Activated CD4-positive, alpha-beta T cell treated with anti-CD3 and anti-CD28 coated beads, Interleukin-2, amount 10 ng/mL, durations not matched to agents 7 days and 5 days (primary cell): Measurements from ENCODE around the gene EXOC6B. TPM values are rescaled to one million over a fixed set of nuclear protein-coding genes. Genes with fewer than 3 reads are reported as not detected.

Experiments
- CTCF ChIA-PET: fragments of 350-600 bp; sonication (Branson Sonifier 250); formaldehyde crosslinking; loops from one replicate; lab custom pipeline; 2021; ENCODE audit warnings: antibody characterized with exemption; lab: Charles Lee
- POLR2A ChIA-PET: fragments of 350-600 bp; sonication (Branson Sonifier 250); formaldehyde crosslinking; loops from one replicate; lab custom pipeline; 2021; ENCODE audit warnings: antibody characterized with exemption; lab: Charles Lee
- DNase-seq: peaks from one replicate; pipeline ENCODE4 v3.0.0-alpha.2; 2020
- H3K27ac Mint-ChIP-seq: one replicate; pipeline ENCODE4 v1.8.0; 2021; ENCODE audit warnings: mild to moderate bottlenecking, moderate library complexity, mixed read lengths
- H3K27me3 Mint-ChIP-seq: one replicate; pipeline ENCODE4 v1.8.0; 2021; ENCODE audit warnings: mixed read lengths
- H3K36me3 Mint-ChIP-seq: one replicate; pipeline ENCODE4 v1.8.0; 2021; ENCODE audit warnings: low read depth, mixed read lengths
- H3K4me1 Mint-ChIP-seq: one replicate; pipeline ENCODE4 v1.8.0; 2021; ENCODE audit warnings: mixed read lengths
- H3K4me3 Mint-ChIP-seq: one replicate; pipeline ENCODE4 v1.8.0; 2021; ENCODE audit warnings: mild to moderate bottlenecking, moderate library complexity, mixed read lengths
- H3K9me3 Mint-ChIP-seq: one replicate; pipeline ENCODE4 v1.8.0; 2021; ENCODE audit warnings: mixed read lengths
- total RNA-seq, 2 experiments: library from RNA; stranded (reverse); gene quantifications; one replicate each; pipeline ENCODE4 v1.2.3, GENCODE V29; 2021

EXOC6B gene
- total RNA-seq, 2 experiments from 2014 or later: 14.8 to 16.4 TPM

- Mint-ChIP-seq H3K36me3 (no peaks in the 10 kb centered on the region), H3K27me3 (no peaks in the 10 kb centered on the region), H3K4me1 (no peaks in the 10 kb centered on the region), H3K4me3 (no peak overlapping the region), H3K9me3 (no peaks in the 10 kb centered on the region), H3K27ac (no peak overlapping the region)
- ChIA-PET CTCF (no interaction called here), POLR2A (no interaction called here)
- no peak for DNase-seq
These were observed 82.4 kb downstream of the EXOC6B start for GRCh38 chr2:72743481-72743880.

GRCh38 chr2:72738096-72738495 is 87.7 kb downstream of the EXOC6B start:
- ChIA-PET POLR2A (no interaction called here), CTCF (no interaction called here)
- no peaks in the 10 kb centered on the region for H3K36me3 Mint-ChIP-seq
- no peaks in the 10 kb centered on the region for H3K9me3 Mint-ChIP-seq
- DNase-seq: no peak
- H3K27me3 Mint-ChIP-seq: no peaks in the 10 kb centered on the region
- H3K4me3 Mint-ChIP-seq: no peak overlapping the region
- H3K27ac Mint-ChIP-seq: no peak overlapping the region
- no peaks in the 10 kb centered on the region for H3K4me1 Mint-ChIP-seq

GRCh38 chr2:72734432-72734831 is 91.4 kb downstream of the EXOC6B start:
- ChIA-PET POLR2A (no interaction called here), CTCF (no interaction called here)
- H3K4me1 Mint-ChIP-seq: no peaks in the 10 kb centered on the region
- H3K9me3 Mint-ChIP-seq: no peaks in the 10 kb centered on the region
- no peaks in the 10 kb centered on the region for H3K36me3 Mint-ChIP-seq
- H3K27me3 Mint-ChIP-seq: no peaks in the 10 kb centered on the region
- H3K4me3 Mint-ChIP-seq: no peak overlapping the region
- H3K27ac Mint-ChIP-seq: no peak overlapping the region
- no peak for DNase-seq

- no peak overlapping the region for H3K4me3 Mint-ChIP-seq
- H3K9me3 Mint-ChIP-seq: no peaks in the 10 kb centered on the region
- H3K36me3 Mint-ChIP-seq: no peaks in the 10 kb centered on the region
- ChIA-PET POLR2A (no interaction called here), CTCF (no interaction called here)
- DNase-seq: no peak
- no peaks in the 10 kb centered on the region for H3K4me1 Mint-ChIP-seq
- no peaks in the 10 kb centered on the region for H3K27me3 Mint-ChIP-seq
- no peak overlapping the region for H3K27ac Mint-ChIP-seq
These were observed 94.7 kb downstream of the EXOC6B start for GRCh38 chr2:72731116-72731515.

- Mint-ChIP-seq H3K27me3 (no peaks in the 10 kb centered on the region), H3K36me3 (no peaks in the 10 kb centered on the region), H3K9me3 (no peaks in the 10 kb centered on the region), H3K4me1 (no peaks in the 10 kb centered on the region), H3K27ac (no peak overlapping the region), H3K4me3 (no peak overlapping the region)
- DNase-seq: no peak
- ChIA-PET CTCF (no interaction called here), POLR2A (no interaction called here)
These were observed 98.5 kb downstream of the EXOC6B start for GRCh38 chr2:72727356-72727755.

- no peaks in the 10 kb centered on the region for H3K36me3 Mint-ChIP-seq
These were observed 102.0 kb downstream of the EXOC6B start for GRCh38 chr2:72723769-72724370.

GRCh38 chr2:72722492-72723070 is 103.3 kb downstream of the EXOC6B start:
- Mint-ChIP-seq H3K36me3 (no peaks in the 10 kb centered on the region), H3K4me1 (no peaks in the 10 kb centered on the region), H3K4me3 (no peak overlapping the region), H3K9me3 (no peaks in the 10 kb centered on the region), H3K27ac (no peak overlapping the region), H3K27me3 (no peaks in the 10 kb centered on the region)
- ChIA-PET POLR2A (no interaction called here), CTCF (no interaction called here)
- no peak for DNase-seq

More at GRCh38 chr2:72723769-72724370, 102.0 kb downstream of the EXOC6B start:
- H3K4me3 Mint-ChIP-seq: no peak overlapping the region
- H3K27ac Mint-ChIP-seq: no peak overlapping the region
- ChIA-PET CTCF (no interaction called here), POLR2A (no interaction called here)
- no peaks in the 10 kb centered on the region for H3K27me3 Mint-ChIP-seq
- no peaks in the 10 kb centered on the region for H3K4me1 Mint-ChIP-seq
- no peak for DNase-seq
- H3K9me3 Mint-ChIP-seq: no peaks in the 10 kb centered on the region

GRCh38 chr2:72719416-72719815 is 106.4 kb downstream of the EXOC6B start:
- Mint-ChIP-seq H3K4me3 (no peak overlapping the region), H3K27me3 (no peaks in the 10 kb centered on the region), H3K36me3 (no peaks in the 10 kb centered on the region), H3K9me3 (no peaks in the 10 kb centered on the region), H3K4me1 (peaks cover 7% of the 10 kb centered on the region), H3K27ac (no peak overlapping the region)
- ChIA-PET POLR2A (no interaction called here), CTCF (no interaction called here)
- no peak for DNase-seq

- H3K36me3 Mint-ChIP-seq: no peaks in the 10 kb centered on the region
- H3K27ac Mint-ChIP-seq: no peak overlapping the region
- ChIA-PET CTCF (no interaction called here), POLR2A (no interaction called here)
- DNase-seq: no peak
- H3K27me3 Mint-ChIP-seq: no peaks in the 10 kb centered on the region
- no peak overlapping the region for H3K4me3 Mint-ChIP-seq
- no peaks in the 10 kb centered on the region for H3K9me3 Mint-ChIP-seq
- H3K4me1 Mint-ChIP-seq: peaks cover 7% of the 10 kb centered on the region
These were observed 107.0 kb downstream of the EXOC6B start for GRCh38 chr2:72718876-72719275.

GRCh38 chr2:72716601-72717000 is 109.2 kb downstream of the EXOC6B start:
- no peak overlapping the region for H3K4me3 Mint-ChIP-seq
- POLR2A ChIA-PET: no interaction called here
- no peaks in the 10 kb centered on the region for H3K27me3 Mint-ChIP-seq
- DNase-seq: no peak
- no peak overlapping the region for H3K27ac Mint-ChIP-seq
- H3K36me3 Mint-ChIP-seq: no peaks in the 10 kb centered on the region
- H3K4me1 Mint-ChIP-seq: peaks cover 7% of the 10 kb centered on the region
- CTCF ChIA-PET: no interaction called here
- no peaks in the 10 kb centered on the region for H3K9me3 Mint-ChIP-seq

- Mint-ChIP-seq H3K27ac (no peak overlapping the region), H3K27me3 (no peaks in the 10 kb centered on the region)
- POLR2A ChIA-PET: no interaction called here
These were observed 112.0 kb downstream of the EXOC6B start for GRCh38 chr2:72713857-72714256.

GRCh38 chr2:72712977-72713376 is 112.9 kb downstream of the EXOC6B start:
- Mint-ChIP-seq H3K4me3 (no peak overlapping the region), H3K4me1 (peaks cover 7% of the 10 kb centered on the region), H3K27ac (no peak overlapping the region), H3K27me3 (no peaks in the 10 kb centered on the region), H3K36me3 (no peaks in the 10 kb centered on the region), H3K9me3 (no peaks in the 10 kb centered on the region)
- ChIA-PET POLR2A (no interaction called here), CTCF (interaction anchor here (1.3 kb wide), 1 partner anchor 16 kb away, joined by 4 read pairs; no protein-coding TSS in a partner anchor)
- DNase-seq: no peak

More at GRCh38 chr2:72713857-72714256, 112.0 kb downstream of the EXOC6B start:
- DNase-seq: no peak
- no peak overlapping the region for H3K4me3 Mint-ChIP-seq
- CTCF ChIA-PET: interaction anchor here (0.6 kb wide), 1 partner anchor 1425 kb away, joined by 4 read pairs; no protein-coding TSS in a partner anchor
- no peaks in the 10 kb centered on the region for H3K36me3 Mint-ChIP-seq
- H3K9me3 Mint-ChIP-seq: no peaks in the 10 kb centered on the region
- H3K4me1 Mint-ChIP-seq: peaks cover 7% of the 10 kb centered on the region

GRCh38 chr2:72712304-72712703 is 113.5 kb downstream of the EXOC6B start:
- ChIA-PET POLR2A (no interaction called here), CTCF (interaction anchor here (1.3 kb wide), 1 partner anchor 17 kb away, joined by 4 read pairs; no protein-coding TSS in a partner anchor)
- Mint-ChIP-seq H3K27me3 (no peaks in the 10 kb centered on the region), H3K4me1 (peaks cover 7% of the 10 kb centered on the region), H3K27ac (no peak overlapping the region), H3K36me3 (no peaks in the 10 kb centered on the region), H3K9me3 (no peaks in the 10 kb centered on the region), H3K4me3 (no peak overlapping the region)
- DNase-seq: no peak
